Kidney (tissue), 14 donors: ENCODE data around the gene OS9. TPM values are rescaled to one million over a fixed set of nuclear protein-coding genes. Genes with fewer than 3 reads are reported as not detected.
"Not testable (repeated sequence)": the region's sequence is repeated elsewhere in the genome, so short reads cannot be mapped to it uniquely, and the experiment has no call there.

Source experiments
- DNase-seq, 5 donors: peaks; one replicate each; pipeline ENCODE4 v3.0.0-alpha.2; 2013 to 2020
- FAIRE-seq: peaks from 2 replicates; lab custom pipeline; 2012; peaks lifted over from hg19 to GRCh38; lab: Jason Lieb, UNC
- H3K27ac ChIP-seq, 2 donors: one replicate each; pipeline ENCODE4 v1.7.0; 2013; ENCODE audit warnings: low read depth in 2 of 2, low read length in 2 of 2, inconsistent platforms in 1 of 2
- H3K27me3 ChIP-seq: one replicate; pipeline ENCODE4 v1.7.1; 2013; ENCODE audit warnings: low read length, inconsistent platforms; ENCODE audit not compliant: control insufficient read depth, insufficient read depth
- H3K36me3 ChIP-seq, 3 donors: one replicate each; pipeline versions ENCODE4 v1.7.0 to v1.7.1; 2013; ENCODE audit warnings: low read length in 3 of 3, control low read depth in 1 of 3, inconsistent platforms in 1 of 3; ENCODE audit not compliant: insufficient read depth in 3 of 3, control insufficient read depth in 2 of 3
- H3K4me1 ChIP-seq, 3 donors: one replicate each; pipeline versions ENCODE4 v1.7.0 to v1.7.1; 2013; ENCODE audit warnings: low read length in 3 of 3, inconsistent platforms in 1 of 3, low read depth in 1 of 3; ENCODE audit not compliant: control insufficient read depth in 2 of 3, insufficient read depth in 2 of 3
- H3K4me3 ChIP-seq, 3 donors: one replicate each; pipeline versions ENCODE4 v1.7.0 to v1.8.1; 2013; ENCODE audit warnings: low read length in 3 of 3, control low read depth in 1 of 3, inconsistent platforms in 1 of 3
- H3K9ac ChIP-seq, 3 donors: one replicate each; pipeline versions ENCODE4 v1.7.0 to v1.7.1; 2013; ENCODE audit warnings: low read length in 3 of 3, control low read depth in 1 of 3, inconsistent platforms in 1 of 3
- H3K9me3 ChIP-seq, 3 donors: one replicate each; pipeline versions ENCODE4 v1.7.0 to v1.7.1; 2013; ENCODE audit warnings: low read length in 3 of 3, control low read depth in 1 of 3, inconsistent platforms in 1 of 3; ENCODE audit not compliant: control insufficient read depth in 2 of 3, insufficient read depth in 1 of 3
- intact Hi-C: fragments of 100-400 bp; cut with DNase I; formaldehyde crosslinking; loops from one replicate; pipeline ENCODE4 v1.11.1; 2022
- polyA plus RNA-seq: library from polyadenylated mRNA; stranded (reverse); fragments of 350-450 nt; fragmentation: Illumina TruSeq; extraction: RNeasy Lipid Tissue Mini Kit (QIAGEN cat#74804); gene quantifications from one replicate; pipeline ENCODE4 v1.2.3, GENCODE V29; 2014; ENCODE audit warnings: low read depth, low replicate concordance; ENCODE audit not compliant: insufficient read depth
- total RNA-seq: library from RNA; stranded (reverse); fragmentation: NEBNext Ultra II Directional; extraction: Animal tissue kit (Norgen Biotek cat#: 25700); gene quantifications from one replicate; pipeline ENCODE4 v1.2.1, GENCODE V29; 2021
- TF ChIP-seq, protein P1 (sequence below): IDR thresholded peaks from 3 replicates; pipeline ENCODE4 v1.5.1; 2012; ENCODE audit warnings: mild to moderate bottlenecking, moderate library complexity, borderline replicate concordance; ENCODE audit not compliant: insufficient read depth; ENCODE audit errors: extremely low read depth
- donor health status: control.
- donor health status: control.
- donor health status: control.
- donor health status: control.
- donor health status: control.
- donor health status: DM: yes; HTN: yes; CAD: no.
- donor health status: Normal renal cell carcinoma (clear cell type).

The OS9 gene
- total and polyA plus RNA-seq, 2 donors from 2014 or later: 256 to 325 TPM

DNA sequence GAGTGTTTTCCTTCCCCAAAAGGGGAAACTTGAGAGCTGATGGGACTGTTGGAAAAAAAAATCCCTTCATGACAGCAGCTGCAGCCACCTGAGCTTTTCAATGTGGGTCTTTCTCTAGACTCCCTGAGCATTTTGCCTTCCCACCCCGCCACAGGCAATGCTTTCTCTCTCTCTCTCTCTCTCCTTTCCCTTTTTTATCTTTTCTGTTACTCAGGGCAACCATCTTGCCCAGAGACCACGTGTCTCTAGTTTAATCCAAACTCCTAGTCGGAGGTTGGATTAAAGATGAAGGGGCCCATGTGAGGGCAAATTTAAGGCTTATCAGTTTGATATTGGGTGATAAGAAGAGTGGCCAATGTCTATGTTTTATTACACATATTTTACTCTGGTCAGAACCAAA is 35.0 kb upstream of the OS9 start:
- H3K9me3 ChIP-seq: no peaks in the 10 kb centered on the region
- H3K36me3 ChIP-seq: no peaks in the 10 kb centered on the region
- TF ChIP-seq, protein P1, sequence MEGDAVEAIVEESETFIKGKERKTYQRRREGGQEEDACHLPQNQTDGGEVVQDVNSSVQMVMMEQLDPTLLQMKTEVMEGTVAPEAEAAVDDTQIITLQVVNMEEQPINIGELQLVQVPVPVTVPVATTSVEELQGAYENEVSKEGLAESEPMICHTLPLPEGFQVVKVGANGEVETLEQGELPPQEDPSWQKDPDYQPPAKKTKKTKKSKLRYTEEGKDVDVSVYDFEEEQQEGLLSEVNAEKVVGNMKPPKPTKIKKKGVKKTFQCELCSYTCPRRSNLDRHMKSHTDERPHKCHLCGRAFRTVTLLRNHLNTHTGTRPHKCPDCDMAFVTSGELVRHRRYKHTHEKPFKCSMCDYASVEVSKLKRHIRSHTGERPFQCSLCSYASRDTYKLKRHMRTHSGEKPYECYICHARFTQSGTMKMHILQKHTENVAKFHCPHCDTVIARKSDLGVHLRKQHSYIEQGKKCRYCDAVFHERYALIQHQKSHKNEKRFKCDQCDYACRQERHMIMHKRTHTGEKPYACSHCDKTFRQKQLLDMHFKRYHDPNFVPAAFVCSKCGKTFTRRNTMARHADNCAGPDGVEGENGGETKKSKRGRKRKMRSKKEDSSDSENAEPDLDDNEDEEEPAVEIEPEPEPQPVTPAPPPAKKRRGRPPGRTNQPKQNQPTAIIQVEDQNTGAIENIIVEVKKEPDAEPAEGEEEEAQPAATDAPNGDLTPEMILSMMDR: no peak
- intact Hi-C loops: no loop called here
- DNase-seq (no peak), FAIRE-seq (no peak)
- no peak overlapping the region for H3K27ac ChIP-seq
- H3K4me3 ChIP-seq: no peak overlapping the region
- no peak overlapping the region for H3K9ac ChIP-seq
- H3K27me3 ChIP-seq: no peaks in the 10 kb centered on the region
- H3K4me1 ChIP-seq: no peaks in the 10 kb centered on the region

GRCh38 chr12:57661376-57661775 is 32.6 kb upstream of the OS9 start:
- FAIRE-seq (no peak), DNase-seq (no peak)
- no peaks in the 10 kb centered on the region for H3K27me3 ChIP-seq
- no peaks in the 10 kb centered on the region for H3K4me1 ChIP-seq
- no peaks in the 10 kb centered on the region for H3K9me3 ChIP-seq
- no peak overlapping the region for H3K4me3 ChIP-seq
- H3K27ac ChIP-seq: no peak overlapping the region
- no peaks in the 10 kb centered on the region for H3K36me3 ChIP-seq
- intact Hi-C loops: no loop called here
- TF ChIP-seq, protein P1: no peak
- H3K9ac ChIP-seq: no peak overlapping the region

DNA sequence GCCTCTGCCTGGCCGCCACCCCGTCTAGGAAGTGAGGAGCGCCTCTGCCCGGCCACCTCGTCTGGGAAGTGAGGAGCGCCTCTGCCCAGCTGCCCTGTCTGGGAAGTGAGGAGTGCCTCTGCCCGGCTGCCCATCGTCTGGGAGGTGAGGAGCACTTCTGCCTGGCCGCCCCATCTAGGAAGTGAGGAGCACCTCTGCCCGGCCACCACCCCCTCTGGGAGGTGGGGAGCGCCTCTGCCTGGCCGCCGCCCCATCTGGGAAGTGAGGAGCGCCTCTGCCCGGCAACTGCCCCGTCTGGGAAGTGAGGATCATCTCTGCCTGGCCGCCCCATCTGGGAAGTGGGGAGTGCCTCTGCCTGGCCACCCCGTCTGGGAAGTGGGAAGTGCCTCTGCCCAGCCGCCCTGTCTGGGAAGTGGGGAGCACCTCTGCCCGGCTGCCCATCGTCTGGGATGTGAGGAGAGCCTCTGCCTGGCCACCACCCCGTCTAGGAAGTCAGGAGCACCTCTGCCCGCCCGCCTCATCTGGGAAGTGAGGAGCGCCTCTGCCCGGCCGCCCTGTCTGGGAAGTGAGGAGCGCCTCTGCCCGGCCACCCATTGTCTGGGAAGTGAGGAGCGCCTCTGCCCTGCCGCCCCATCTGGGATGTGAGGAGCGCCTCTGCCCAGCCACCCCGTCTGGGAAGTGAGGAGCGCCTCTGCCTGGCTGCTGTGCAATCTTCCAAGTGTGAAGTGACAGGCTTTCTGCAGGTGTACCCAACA is 28.7 kb upstream of the OS9 start:
- FAIRE-seq: not testable (repeated sequence)
- peak in 1 of 5 donors; percentile 77 for DNase-seq

DNA sequence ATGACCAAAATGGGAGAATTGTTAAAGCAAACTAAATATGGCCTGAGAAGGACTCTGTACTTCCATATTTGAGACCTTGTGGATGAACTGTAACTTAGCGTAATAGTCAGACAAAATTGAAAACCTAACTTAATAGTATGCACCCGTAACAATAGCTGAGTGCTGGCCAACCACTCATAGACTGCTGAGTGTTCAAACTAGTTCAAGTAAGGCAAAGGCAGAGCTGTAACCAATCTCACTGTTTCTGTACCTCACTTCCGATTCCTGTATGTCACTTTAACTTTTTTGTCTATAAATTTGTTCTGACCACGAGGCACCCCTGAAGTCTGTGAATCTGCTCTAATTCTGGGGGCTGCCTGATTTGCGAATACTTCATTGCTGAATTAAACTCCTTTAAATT is 27.0 kb upstream of the OS9 start:
- FAIRE-seq (no peak), DNase-seq (no peak)
- H3K4me3 ChIP-seq: no peak overlapping the region
- H3K36me3 ChIP-seq: no peaks in the 10 kb centered on the region
- TF ChIP-seq, protein P1: no peak
- no peaks in the 10 kb centered on the region for H3K4me1 ChIP-seq
- H3K27ac ChIP-seq: no peak overlapping the region
- H3K27me3 ChIP-seq: no peaks in the 10 kb centered on the region
- no peaks in the 10 kb centered on the region for H3K9me3 ChIP-seq
- intact Hi-C loops: no loop called here
- H3K9ac ChIP-seq: no peak overlapping the region

More for the DNA sequence above, 28.7 kb upstream of the OS9 start:
- H3K4me3 ChIP-seq, H3K27me3 ChIP-seq, H3K27ac ChIP-seq, H3K4me1 ChIP-seq, intact Hi-C loops, H3K9ac ChIP-seq, H3K9me3 ChIP-seq, H3K36me3 ChIP-seq: not testable (repeated sequence)

DNA sequence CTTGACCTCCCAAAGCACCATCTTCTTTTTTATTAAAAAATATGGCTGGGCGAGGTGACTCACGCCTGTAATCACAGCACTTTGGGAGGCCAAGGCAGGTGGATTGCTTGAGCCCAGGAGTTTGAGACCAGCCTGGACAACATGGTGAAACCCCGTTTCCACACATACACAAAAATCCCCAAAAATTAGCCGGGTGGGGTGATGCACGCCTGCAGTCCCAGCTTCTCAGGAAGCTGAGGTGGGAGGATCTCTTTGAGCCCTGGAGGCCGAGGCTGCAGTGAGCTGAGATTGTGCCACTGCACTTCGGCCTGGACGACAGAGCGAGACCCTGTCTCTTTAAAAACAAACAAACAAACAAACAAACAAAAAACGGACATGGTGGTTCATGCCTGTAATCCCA is 24.2 kb upstream of the OS9 start:
- H3K27ac ChIP-seq, H3K9ac ChIP-seq, H3K9me3 ChIP-seq, H3K4me1 ChIP-seq, intact Hi-C loops, DNase-seq, H3K4me3 ChIP-seq, H3K27me3 ChIP-seq, H3K36me3 ChIP-seq, FAIRE-seq: not testable (repeated sequence)

DNA sequence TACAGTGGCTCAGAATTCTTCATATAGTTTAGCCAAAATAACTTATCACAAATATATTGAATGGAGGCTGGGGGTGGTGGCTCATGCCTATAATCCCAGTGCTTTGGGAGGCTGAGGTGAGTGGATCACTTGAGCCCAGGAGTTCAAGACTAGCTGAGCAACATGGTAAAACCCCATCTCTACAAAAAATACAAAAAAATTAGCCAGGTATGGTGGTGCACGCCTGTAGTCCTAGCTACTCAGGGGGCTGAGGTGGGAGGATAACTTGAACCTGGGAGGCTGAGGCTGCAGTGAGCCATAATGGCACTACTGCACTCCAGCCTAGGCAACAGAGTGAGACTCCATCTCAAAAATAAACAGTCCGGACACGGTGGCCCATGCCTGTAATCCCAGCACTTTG is 22.1 kb upstream of the OS9 start:
- H3K9ac ChIP-seq, intact Hi-C loops, H3K4me3 ChIP-seq, H3K9me3 ChIP-seq, FAIRE-seq, H3K27ac ChIP-seq, DNase-seq, H3K4me1 ChIP-seq, H3K27me3 ChIP-seq, H3K36me3 ChIP-seq: not testable (repeated sequence)
